Effector memory CD8-positive, alpha-beta T cell (primary cell): ENCODE data around the gene WDR45B.
"Not testable (repeated sequence)": the region's sequence is repeated elsewhere in the genome, so short reads cannot be mapped to it uniquely, and the experiment has no call there.

Source experiments
- ATAC-seq: fragments of 150-1000 bp; cut with Tn5 transposase; replicated peaks from 2 replicates; pipeline ENCODE4 v1.10.0; 2021; ENCODE audit warnings: mild to moderate bottlenecking, moderate library complexity
- DNase-seq, 3 experiments: peaks; one replicate each; pipeline ENCODE4 v3.0.0; 2021
- H3K27ac Mint-ChIP-seq, 2 donors: one replicate each; pipeline ENCODE4 v1.8.0; 2022; ENCODE audit warnings: mild to moderate bottlenecking in 2 of 2, mixed read lengths in 2 of 2, moderate library complexity in 2 of 2
- H3K27me3 Mint-ChIP-seq, 2 donors: one replicate each; pipeline ENCODE4 v1.8.0; 2022; ENCODE audit warnings: mixed read lengths in 2 of 2
- H3K36me3 Mint-ChIP-seq: one replicate; pipeline ENCODE4 v1.8.0; 2022; ENCODE audit warnings: mild to moderate bottlenecking, moderate library complexity, mixed read lengths; ENCODE audit not compliant: insufficient read depth
- H3K4me1 Mint-ChIP-seq, 2 donors: one replicate each; pipeline ENCODE4 v1.8.0; 2022; ENCODE audit warnings: low read depth in 2 of 2, mixed read lengths in 2 of 2
- H3K4me3 Mint-ChIP-seq, 2 donors: one replicate each; pipeline ENCODE4 v1.8.0; 2022; ENCODE audit warnings: mild to moderate bottlenecking in 2 of 2, mixed read lengths in 2 of 2, moderate library complexity in 2 of 2
- H3K9me3 Mint-ChIP-seq, 2 donors: one replicate each; pipeline ENCODE4 v1.8.0; 2022; ENCODE audit warnings: mixed read lengths in 2 of 2

Gene WDR45B

DNA sequence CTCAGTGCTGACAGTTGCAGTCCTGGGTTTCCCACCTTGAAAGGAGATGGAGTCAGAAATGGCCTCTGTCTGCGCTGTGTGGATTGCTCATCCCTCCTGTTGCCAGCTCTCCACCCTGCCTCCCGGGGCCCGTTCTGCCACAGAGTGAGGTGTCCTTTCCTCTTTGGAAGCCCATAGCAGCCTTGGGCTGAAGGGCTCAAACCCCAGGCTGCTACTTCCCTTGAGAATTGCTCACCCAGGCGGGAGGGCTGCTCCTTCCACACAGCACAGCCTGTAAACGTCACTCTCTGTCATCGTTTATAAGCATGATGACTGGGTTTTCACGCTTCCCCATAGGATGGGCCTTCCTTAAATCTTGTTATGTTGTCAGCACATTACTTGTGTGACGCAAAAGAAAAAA lies 66.0 kb downstream of the WDR45B start:
- Mint-ChIP-seq H3K4me3 (no peak overlapping the region), H3K9me3 (no peaks in the 10 kb centered on the region), H3K36me3 (peaks cover 32% of the 10 kb centered on the region), H3K4me1 (peaks cover 4% of the 10 kb centered on the region in 2 donors), H3K27ac (peak overlapping the region in 1 of 2 donors; percentile 68), H3K27me3 (no peaks in the 10 kb centered on the region)
- ATAC-seq (no peak), DNase-seq (no peak)

DNA sequence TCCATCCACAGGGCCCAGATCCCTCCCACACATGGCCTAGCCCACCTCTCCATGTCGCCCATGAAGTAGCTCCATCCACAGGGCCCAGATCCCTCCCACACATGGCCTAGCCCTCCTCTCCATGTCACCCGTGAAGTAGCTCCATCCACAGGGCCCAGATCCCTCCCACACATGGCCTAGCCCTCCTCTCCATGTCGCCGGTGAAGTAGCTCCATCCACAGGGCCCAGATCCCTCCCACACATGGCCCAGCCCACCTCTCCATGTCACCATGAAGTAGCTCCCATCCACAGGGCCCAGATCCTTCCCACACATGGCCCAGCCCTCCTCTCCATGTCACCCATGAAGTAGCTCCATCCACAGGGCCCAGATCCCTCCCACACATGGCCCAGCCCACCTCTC lies 68.3 kb downstream of the WDR45B start:
- peaks cover 30% of the 10 kb centered on the region for H3K36me3 Mint-ChIP-seq
- H3K4me3 Mint-ChIP-seq = not testable (repeated sequence)

DNA sequence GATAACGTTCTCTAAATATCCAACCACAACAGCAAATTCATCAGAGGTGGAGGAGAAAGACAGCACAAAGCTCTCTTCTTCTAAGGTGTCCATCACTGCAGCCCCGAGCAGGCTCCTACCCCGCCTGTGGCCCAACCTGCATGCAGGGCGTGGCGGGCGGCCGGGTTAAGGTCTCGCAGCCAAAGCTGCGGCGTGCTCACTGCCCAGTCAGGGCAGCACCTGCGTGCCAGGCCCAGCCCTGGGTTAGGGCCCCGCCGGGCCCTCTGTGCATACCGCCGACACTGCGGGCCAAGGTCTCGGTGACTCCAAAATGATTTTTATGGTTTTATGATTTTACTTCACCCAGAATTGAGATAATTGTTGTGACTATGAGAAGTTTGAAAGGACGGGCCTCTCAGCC lies 70.9 kb downstream of the WDR45B start:
- Mint-ChIP-seq H3K27ac (no peak overlapping the region), H3K4me3 (no peak overlapping the region), H3K27me3 (no peaks in the 10 kb centered on the region), H3K4me1 (peaks cover 3 to 4% of the 10 kb centered on the region in 2 donors), H3K9me3 (no peaks in the 10 kb centered on the region), H3K36me3 (peaks cover 37% of the 10 kb centered on the region)
- DNase-seq (no peak), ATAC-seq (no peak)

More for the DNA sequence above, 68.3 kb downstream of the WDR45B start:
- not testable (repeated sequence) for DNase-seq, H3K9me3 Mint-ChIP-seq, H3K27me3 Mint-ChIP-seq, ATAC-seq, H3K4me1 Mint-ChIP-seq, H3K27ac Mint-ChIP-seq

DNA sequence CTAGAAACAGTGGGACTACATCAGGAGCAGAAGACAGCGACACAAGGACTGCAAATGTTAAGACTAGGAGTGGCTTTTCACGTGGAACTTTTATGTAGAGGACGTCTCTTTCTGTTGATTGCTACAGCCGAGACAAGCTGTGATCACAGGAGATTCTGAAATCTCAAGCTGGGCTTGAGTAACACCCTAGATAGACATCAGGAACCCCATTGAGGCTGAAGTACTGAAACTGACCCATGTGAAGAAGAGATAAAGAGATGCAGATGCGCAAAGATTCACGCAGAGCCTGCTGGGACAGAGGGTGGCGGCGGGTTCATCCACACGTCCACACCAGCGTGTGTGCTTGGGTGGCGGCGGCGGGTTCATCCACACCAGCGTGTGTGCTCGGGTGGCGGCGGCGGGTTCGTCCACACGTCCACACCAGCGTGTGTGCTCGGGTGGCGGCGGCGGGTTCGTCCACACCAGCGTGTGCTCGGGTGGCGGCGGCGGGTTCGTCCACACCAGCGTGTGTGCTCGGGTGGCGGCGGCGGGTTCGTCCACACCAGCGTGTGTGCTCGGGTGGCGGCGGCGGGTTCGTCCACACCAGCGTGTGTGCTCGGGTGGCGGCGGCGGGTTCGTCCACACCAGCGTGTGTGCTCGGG lies 72.5 kb downstream of the WDR45B start:
- H3K9me3 Mint-ChIP-seq, DNase-seq, H3K27me3 Mint-ChIP-seq, H3K4me3 Mint-ChIP-seq, H3K4me1 Mint-ChIP-seq, ATAC-seq, H3K27ac Mint-ChIP-seq: not testable (repeated sequence)
- peaks cover 43% of the 10 kb centered on the region for H3K36me3 Mint-ChIP-seq

DNA sequence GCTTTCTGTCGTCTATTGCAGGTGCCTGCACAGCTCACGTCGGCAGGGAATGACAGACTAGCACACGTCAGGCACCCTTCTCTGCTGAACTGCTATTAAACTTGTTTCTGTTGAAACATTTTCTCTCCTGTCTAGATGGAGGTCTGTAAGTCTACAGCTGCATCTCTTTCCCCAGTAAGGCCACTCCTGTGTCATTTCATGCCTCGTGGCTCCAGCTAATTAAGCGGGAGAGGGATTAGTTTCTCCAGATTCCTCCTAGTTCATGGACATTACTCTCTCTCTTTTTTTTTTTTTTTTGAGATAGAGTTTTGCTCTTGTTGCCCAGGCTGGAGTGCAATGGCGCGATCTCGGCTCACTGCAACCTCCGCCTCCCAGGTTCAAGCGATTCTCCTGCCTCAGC lies 74.2 kb downstream of the WDR45B start:
- Mint-ChIP-seq H3K4me3 (no peak overlapping the region), H3K27ac (no peak overlapping the region), H3K36me3 (peaks cover 46% of the 10 kb centered on the region), H3K27me3 (no peaks in the 10 kb centered on the region), H3K9me3 (no peaks in the 10 kb centered on the region), H3K4me1 (peaks cover 3% of the 10 kb centered on the region in 2 donors)
- DNase-seq = no peak
- no peak for ATAC-seq

DNA sequence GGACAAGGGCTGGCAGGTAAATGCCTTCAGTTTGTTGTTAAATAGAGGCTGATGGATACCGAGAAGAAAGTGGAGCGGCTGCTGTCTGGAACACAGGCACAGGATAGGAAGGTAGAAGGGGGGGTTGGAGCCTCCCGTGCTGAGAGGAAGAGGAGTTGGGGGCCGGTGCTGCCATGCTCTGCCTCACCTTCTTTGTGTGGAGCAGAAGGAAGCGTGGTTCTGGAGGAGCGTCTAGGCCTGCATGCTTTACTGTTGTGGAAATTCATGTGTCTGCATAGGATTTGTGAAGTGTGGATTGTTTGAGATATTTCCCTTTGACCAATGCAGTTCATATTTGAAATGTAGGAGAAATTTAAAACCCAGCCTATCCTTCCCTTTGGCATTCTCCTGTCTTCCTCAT lies 76.4 kb downstream of the WDR45B start:
- no peak overlapping the region for H3K4me3 Mint-ChIP-seq
- H3K36me3 Mint-ChIP-seq = peaks cover 44% of the 10 kb centered on the region
- DNase-seq (no peak), ATAC-seq (no peak)
- no peak overlapping the region for H3K27ac Mint-ChIP-seq
- H3K4me1 Mint-ChIP-seq = peaks cover 0 to 1% of the 10 kb centered on the region in 2 donors
- no peaks in the 10 kb centered on the region for H3K9me3 Mint-ChIP-seq
- no peaks in the 10 kb centered on the region for H3K27me3 Mint-ChIP-seq

DNA sequence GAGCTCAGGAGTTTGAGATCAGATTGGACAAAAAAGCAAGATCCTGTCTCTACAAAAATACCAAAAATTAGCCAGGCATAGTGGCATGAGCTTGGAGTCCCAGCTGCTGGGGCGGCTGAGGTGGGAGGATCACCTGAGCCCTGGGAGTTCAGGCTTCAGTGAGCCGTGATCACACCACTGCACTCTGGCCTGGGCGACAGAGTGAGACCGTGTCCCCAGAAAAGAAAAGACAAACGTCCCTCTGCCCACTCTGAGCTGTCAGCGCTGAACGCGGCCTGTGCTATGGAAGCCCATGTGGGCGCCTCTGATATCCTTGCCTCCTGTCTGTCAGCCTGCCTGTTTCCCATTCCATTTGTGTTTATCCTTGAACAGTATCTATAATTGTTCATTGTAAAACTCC lies 78.0 kb downstream of the WDR45B start:
- ATAC-seq (no peak), DNase-seq (no peak)
- no peaks in the 10 kb centered on the region for H3K27me3 Mint-ChIP-seq
- H3K4me1 Mint-ChIP-seq = peaks cover 0 to 1% of the 10 kb centered on the region in 2 donors
- H3K36me3 Mint-ChIP-seq = peaks cover 38% of the 10 kb centered on the region
- no peaks in the 10 kb centered on the region for H3K9me3 Mint-ChIP-seq
- no peak overlapping the region for H3K4me3 Mint-ChIP-seq
- no peak overlapping the region for H3K27ac Mint-ChIP-seq

DNA sequence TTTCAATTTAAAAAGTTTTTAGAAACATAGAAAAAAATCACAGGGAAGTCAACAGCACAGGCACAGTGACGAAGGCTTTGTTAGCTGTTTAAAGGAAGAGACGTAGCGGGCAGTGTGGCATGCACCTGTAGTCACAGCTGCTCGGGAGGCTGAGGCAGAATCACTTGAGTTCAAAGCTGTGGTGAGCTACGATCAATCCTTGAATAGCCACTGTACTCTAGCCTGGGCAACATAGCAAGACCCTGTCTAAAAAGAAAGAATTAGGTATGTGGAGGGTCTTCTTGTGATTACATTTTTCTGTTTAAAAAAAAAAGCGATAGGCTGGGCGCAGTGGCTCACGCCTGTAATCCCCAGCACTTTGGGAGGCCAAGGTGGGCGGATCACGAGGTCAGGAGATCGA lies 78.6 kb downstream of the WDR45B start:
- Mint-ChIP-seq H3K9me3 (no peaks in the 10 kb centered on the region), H3K4me1 (peaks cover 0 to 1% of the 10 kb centered on the region in 2 donors), H3K36me3 (peaks cover 39% of the 10 kb centered on the region), H3K27ac (peak overlapping the region in 1 of 2 donors; percentile 53), H3K4me3 (no peak overlapping the region), H3K27me3 (no peaks in the 10 kb centered on the region)
- ATAC-seq (no peak), DNase-seq (no peak)

DNA sequence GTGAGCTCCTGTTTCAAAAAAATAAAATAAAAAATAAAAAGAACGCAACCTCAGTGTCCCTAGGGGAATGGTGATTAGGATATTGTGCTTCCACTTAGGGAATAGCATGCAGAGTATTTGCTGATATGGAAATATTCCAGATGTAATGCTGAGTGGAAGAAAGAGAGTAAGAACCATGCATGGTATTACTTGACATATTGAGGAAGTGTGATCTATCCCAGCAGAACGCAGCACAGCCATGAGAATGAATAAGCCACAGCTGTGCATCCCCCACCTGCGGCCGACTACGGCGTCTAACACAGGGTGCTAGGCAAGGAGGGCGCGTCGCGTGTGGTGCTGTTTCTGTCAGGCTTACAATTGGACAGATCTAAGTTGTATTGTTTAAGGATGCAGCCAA lies 79.2 kb downstream of the WDR45B start:
- H3K4me1 Mint-ChIP-seq = no peaks in the 10 kb centered on the region
- ATAC-seq = no peak
- H3K27me3 Mint-ChIP-seq = no peaks in the 10 kb centered on the region
- no peak overlapping the region for H3K27ac Mint-ChIP-seq
- no peak for DNase-seq
- H3K36me3 Mint-ChIP-seq = peaks cover 43% of the 10 kb centered on the region
- H3K9me3 Mint-ChIP-seq = no peaks in the 10 kb centered on the region
- H3K4me3 Mint-ChIP-seq = no peak overlapping the region

DNA sequence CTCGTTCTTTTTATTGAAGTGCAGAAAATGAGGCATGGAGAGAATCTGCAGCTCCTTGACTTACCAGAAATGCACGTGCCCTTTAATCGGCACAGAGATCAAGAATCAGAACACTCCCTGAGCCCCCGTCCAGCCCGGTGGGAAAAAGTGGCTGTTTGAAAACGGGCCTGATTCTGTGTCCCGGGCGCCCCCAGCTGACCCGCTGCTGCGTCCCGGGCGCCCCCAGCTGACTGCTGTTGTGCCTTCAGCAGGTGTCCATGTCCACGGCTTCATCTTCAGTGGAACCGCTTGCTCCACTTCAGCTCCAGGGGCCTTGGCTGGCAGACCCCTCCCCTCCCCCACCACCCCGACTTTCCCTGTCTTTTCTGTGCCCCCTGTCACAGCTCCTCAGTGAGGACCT lies 81.0 kb downstream of the WDR45B start:
- ATAC-seq (no peak), DNase-seq (no peak)
- no peak overlapping the region for H3K4me3 Mint-ChIP-seq
- no peaks in the 10 kb centered on the region for H3K27me3 Mint-ChIP-seq
- no peaks in the 10 kb centered on the region for H3K9me3 Mint-ChIP-seq
- H3K27ac Mint-ChIP-seq = no peak overlapping the region
- peaks cover 35% of the 10 kb centered on the region for H3K36me3 Mint-ChIP-seq
- peaks cover 4 to 5% of the 10 kb centered on the region in 2 donors for H3K4me1 Mint-ChIP-seq

DNA sequence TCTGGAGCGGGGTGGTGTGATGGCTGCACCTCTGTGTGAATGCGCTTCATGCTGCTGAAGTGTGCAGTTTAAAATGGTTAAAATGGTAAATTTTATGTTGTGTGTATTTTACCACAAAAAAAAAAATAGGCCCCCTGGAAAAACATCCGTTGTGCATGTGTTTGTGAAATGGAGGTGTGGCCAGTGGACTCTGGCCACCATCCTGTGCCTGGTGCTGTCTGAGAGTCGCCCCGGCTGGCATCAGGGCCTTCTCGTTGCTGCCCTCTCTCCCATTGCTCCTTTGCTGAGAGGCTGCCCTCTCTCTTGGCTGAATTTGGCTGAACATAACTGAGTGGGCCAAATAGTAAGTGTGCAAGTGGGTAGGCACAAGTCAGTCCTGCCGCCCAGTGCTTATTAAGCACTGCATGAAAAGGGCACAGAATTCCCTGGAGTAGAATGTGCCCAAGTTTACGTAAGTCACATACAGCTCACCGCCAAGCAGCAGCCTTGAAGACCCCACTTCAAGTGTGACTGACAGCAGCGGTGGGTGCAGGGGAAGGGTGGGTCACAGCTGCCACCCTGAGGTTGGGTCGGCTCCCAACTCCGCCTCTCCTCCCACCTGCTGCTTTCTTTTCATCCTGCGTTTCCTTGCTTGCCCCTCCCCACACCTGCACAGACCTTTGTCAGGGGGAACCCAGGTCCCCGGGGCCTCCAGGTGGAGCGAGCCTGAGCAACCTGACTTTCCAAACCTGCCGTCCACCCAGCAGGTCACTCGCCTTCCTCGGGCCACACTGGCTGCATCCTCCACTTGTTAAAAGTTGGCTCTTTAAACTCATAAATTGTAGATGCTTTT lies 81.9 kb downstream of the WDR45B start:
- H3K4me3 Mint-ChIP-seq = no peak overlapping the region
- no peak for DNase-seq
- no peak for ATAC-seq
- H3K4me1 Mint-ChIP-seq = peaks cover 6 to 10% of the 10 kb centered on the region in 2 donors
- no peaks in the 10 kb centered on the region for H3K9me3 Mint-ChIP-seq
- peaks cover 26% of the 10 kb centered on the region for H3K36me3 Mint-ChIP-seq
- H3K27me3 Mint-ChIP-seq = no peaks in the 10 kb centered on the region
- no peak overlapping the region for H3K27ac Mint-ChIP-seq

DNA sequence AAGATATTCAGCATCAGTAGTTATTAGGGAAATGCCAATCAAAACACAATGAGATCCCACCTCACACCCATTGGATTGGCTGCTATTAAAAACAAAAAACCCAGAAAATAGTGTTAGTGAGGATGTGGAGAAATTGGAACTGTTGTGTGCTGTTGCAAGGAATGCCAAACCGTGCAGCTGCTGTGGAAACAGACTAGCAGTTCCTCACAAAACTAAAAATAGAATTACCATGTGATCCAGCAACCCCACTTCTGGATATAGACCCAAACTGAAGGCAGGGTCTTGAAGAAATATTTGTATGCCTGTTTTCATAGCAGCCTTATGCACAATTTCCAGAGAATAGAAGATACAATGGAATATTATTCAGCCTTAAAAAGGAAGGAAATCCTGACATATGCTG lies 82.7 kb downstream of the WDR45B start:
- no peak for ATAC-seq
- peaks cover 24% of the 10 kb centered on the region for H3K36me3 Mint-ChIP-seq

More for the DNA sequence above, 82.7 kb downstream of the WDR45B start:
- DNase-seq = no peak
- Mint-ChIP-seq H3K9me3 (no peaks in the 10 kb centered on the region), H3K4me3 (no peak overlapping the region), H3K27me3 (no peaks in the 10 kb centered on the region), H3K4me1 (peaks cover 14 to 15% of the 10 kb centered on the region in 2 donors), H3K27ac (no peak overlapping the region)
